ENCODE measurements around the gene KIF26B.

GRCh38 chr1:245148069-245148468 lies 6.7 kb upstream of the KIF26B start:
- TF ChIP-seq CTCF (IDR thresholded peaks at IDR 0.05; ENCODE audit: borderline replicate concordance, extremely low read depth, low read length, poor library complexity, severe bottlenecking) (no peak), EZH2 (IDR thresholded peaks at IDR 0.05; ENCODE audit: borderline replicate concordance, low read depth, low read length, severe bottlenecking) (no peak)

Data from DND-41 (cell line).